DOHH2 (cell line): ENCODE measurements around the gene PLA2G7.
A peak's percentile ranks its signal among the peaks of the same experiment; 100 is the strongest.

Experiments
- H3F3A ChIP-seq: fragments of 200-600 bp; sonication (generic), shearing (Covaris generic); 2 replicates; pipeline ENCODE4 v1.6.0; 2016; ENCODE audit warnings: antibody characterized with exemption, mild to moderate bottlenecking; ENCODE audit not compliant: control insufficient read depth, insufficient read depth
- H3K27ac ChIP-seq: fragments of 200-600 bp; sonication (generic); 2 replicates; pipeline ENCODE4 v1.5.1; 2014; ENCODE audit warnings: low read depth, mild to moderate bottlenecking, low read length, moderate library complexity
- H3K27me3 ChIP-seq: fragments of 200-600 bp; sonication (generic); 2 replicates; pipeline ENCODE4 v1.6.1; 2014; ENCODE audit warnings: mild to moderate bottlenecking, low read length, mixed read lengths; ENCODE audit not compliant: control insufficient read depth
- H3K36me3 ChIP-seq: fragments of 200-600 bp; sonication (generic); 2 replicates; pipeline ENCODE4 v1.6.1; 2014; ENCODE audit warnings: mild to moderate bottlenecking, low read length, moderate library complexity, mixed read lengths; ENCODE audit not compliant: control insufficient read depth
- H3K4me1 ChIP-seq: fragments of 200-600 bp; sonication (generic); 2 replicates; pipeline ENCODE4 v1.6.1; 2014; ENCODE audit warnings: mild to moderate bottlenecking, low read length, mixed read lengths; ENCODE audit not compliant: control insufficient read depth
- H3K4me2 ChIP-seq: fragments of 200-600 bp; sonication (generic); 2 replicates; pipeline ENCODE4 v1.6.0; 2014; ENCODE audit warnings: mild to moderate bottlenecking, low read length, moderate library complexity
- H3K4me3 ChIP-seq: fragments of 200-600 bp; sonication (generic); 2 replicates; pipeline ENCODE4 v1.5.1; 2014; ENCODE audit warnings: mild to moderate bottlenecking, low read length, mixed read lengths
- H3K79me2 ChIP-seq: fragments of 200-600 bp; sonication (generic); 2 replicates; pipeline ENCODE4 v1.6.1; 2014; ENCODE audit warnings: mild to moderate bottlenecking, low read length, mixed read lengths; ENCODE audit not compliant: control insufficient read depth
- H3K9me2 ChIP-seq: fragments of 200-600 bp; sonication (generic); replicated peaks from 2 replicates; pipeline ENCODE4 v1.6.1; 2014; ENCODE audit warnings: mild to moderate bottlenecking, low read length, mixed read lengths; ENCODE audit not compliant: control insufficient read depth
- H3K9me3 ChIP-seq: fragments of 200-600 bp; sonication (generic); 2 replicates; pipeline ENCODE4 v1.6.1; 2014; ENCODE audit warnings: antibody characterized with exemption, low read length, mixed read lengths; ENCODE audit not compliant: control insufficient read depth, insufficient read depth
- H4K20me1 ChIP-seq: fragments of 200-600 bp; sonication (generic); 2 replicates; pipeline ENCODE4 v1.6.0; 2014; ENCODE audit warnings: low read depth, mild to moderate bottlenecking, antibody characterized with exemption, low read length, moderate library complexity; ENCODE audit not compliant: control insufficient read depth, insufficient read depth
- CTCF ChIP-seq: fragments of 200-600 bp; sonication (generic); IDR thresholded peaks from one replicate; pipeline ENCODE4 v1.5.1; 2014; ENCODE audit warnings: antibody characterized with exemption, mild to moderate bottlenecking, low read depth, low read length; ENCODE audit not compliant: poor library complexity, severe bottlenecking
- EZH2phosphoT487 ChIP-seq: fragments of 200-600 bp; sonication (generic); IDR thresholded peaks from 2 replicates; pipeline ENCODE4 v1.6.1; 2017; ENCODE audit warnings: borderline replicate concordance, mild to moderate bottlenecking, antibody characterized with exemption, low read length, moderate library complexity, mixed read lengths

The PLA2G7 gene

GRCh38 chr6:46734867-46735719 lies at the start of gene PLA2G7:
Gene PLA2G7, minus strand, starts transcription at chr6:46735375. Its CDS starts 12,484 bp downstream, at chr6:46722891.
- Histone ChIP-seq H3K9me2 (no peaks in the 10 kb centered on the region), H4K20me1 (no peaks in the 10 kb centered on the region), H3K27ac (no peak within 1 kb of the TSS), H3K4me3 (no peak within 1 kb of the TSS), H3K4me2 (no peak within 1 kb of the TSS), H3K9me3 (no peaks in the 10 kb centered on the region), H3K79me2 (no peaks in the 10 kb centered on the region), H3K36me3 (no peaks in the 10 kb centered on the region), H3F3A (no peaks in the 10 kb centered on the region), H3K27me3 (no peaks in the 10 kb centered on the region), H3K4me1 (no peaks in the 10 kb centered on the region)
- TF ChIP-seq CTCF (no peak), EZH2phosphoT487 (no peak)

- H3K79me2 ChIP-seq = no peaks in the 10 kb centered on the region
- no peaks in the 10 kb centered on the region for H3K27me3 ChIP-seq
- H3K4me3 ChIP-seq = no peak overlapping the region
- no peak overlapping the region for H3K27ac ChIP-seq
- no peak for TF ChIP-seq CTCF
- TF ChIP-seq EZH2phosphoT487 = no peak
- H3K4me2 ChIP-seq = no peak overlapping the region
- H3K36me3 ChIP-seq = no peaks in the 10 kb centered on the region
- H3F3A ChIP-seq = no peaks in the 10 kb centered on the region
- no peaks in the 10 kb centered on the region for H3K9me2 ChIP-seq
- H3K9me3 ChIP-seq = no peaks in the 10 kb centered on the region
- no peaks in the 10 kb centered on the region for H3K4me1 ChIP-seq
- H4K20me1 ChIP-seq = no peaks in the 10 kb centered on the region
Observed at GRCh38 chr6:46784535-46784934, 49.4 kb upstream of the PLA2G7 start.

- Histone ChIP-seq H3K9me2 (no peaks in the 10 kb centered on the region), H3F3A (no peaks in the 10 kb centered on the region), H3K4me2 (no peak overlapping the region), H4K20me1 (no peaks in the 10 kb centered on the region), H3K27ac (no peak overlapping the region), H3K79me2 (no peaks in the 10 kb centered on the region), H3K4me3 (no peak overlapping the region), H3K9me3 (no peaks in the 10 kb centered on the region), H3K4me1 (no peaks in the 10 kb centered on the region), H3K27me3 (no peaks in the 10 kb centered on the region), H3K36me3 (no peaks in the 10 kb centered on the region)
- TF ChIP-seq EZH2phosphoT487 (no peak), CTCF (peak; percentile 73)
Observed at GRCh38 chr6:46781478-46782378, 46.6 kb upstream of the PLA2G7 start.
